Skeletal muscle cell (primary cell): Measurements from ENCODE around the gene SVEP1.
A peak's percentile ranks its signal among the peaks of the same experiment; 100 is the strongest.
"Not testable (repeated sequence)": the region's sequence is repeated elsewhere in the genome, so short reads cannot be mapped to it uniquely, and the experiment has no call there.

Source experiments
- DNase-seq: peaks from one replicate; pipeline ENCODE4 v3.0.0-alpha.2; 2010; ENCODE audit warnings: low read depth
- H3K4me3 ChIP-seq: 2 replicates; pipeline ENCODE4 v1.5.1; 2011; ENCODE audit warnings: low read depth, mild to moderate bottlenecking, control low read depth, low read length, moderate library complexity

Gene SVEP1

GRCh38 chr9:110582156-110582555 is 2.6 kb upstream of the SVEP1 start:
- H3K4me3 ChIP-seq: no peak overlapping the region
- DNase-seq: no peak

- H3K4me3 ChIP-seq: peak overlapping the region; percentile 71
- no peak for DNase-seq
Measured at GRCh38 chr9:110580850-110581249, 1.3 kb upstream of the SVEP1 start.

GRCh38 chr9:110579862-110580219 is 300 bp upstream of the SVEP1 start:
- H3K4me3 ChIP-seq: peak overlapping the region; percentile 71
- no peak for DNase-seq

- peak overlapping the region; percentile 71 for H3K4me3 ChIP-seq
- DNase-seq: no peak
Measured at GRCh38 chr9:110578575-110579033, 937 bp downstream of the SVEP1 start.

GRCh38 chr9:110575945-110576344 is 3.6 kb downstream of the SVEP1 start:
- H3K4me3 ChIP-seq: no peak overlapping the region
- no peak for DNase-seq

- H3K4me3 ChIP-seq: no peak overlapping the region
- DNase-seq: no peak
Measured at GRCh38 chr9:110575169-110575568, 4.4 kb downstream of the SVEP1 start.

GRCh38 chr9:110573305-110573704 is 6.2 kb downstream of the SVEP1 start:
- DNase-seq: no peak
- H3K4me3 ChIP-seq: no peak overlapping the region

- DNase-seq: no peak
- no peak overlapping the region for H3K4me3 ChIP-seq
Measured at GRCh38 chr9:110571801-110572483, 7.6 kb downstream of the SVEP1 start.

- no peak for DNase-seq
- H3K4me3 ChIP-seq: no peak overlapping the region
Measured at GRCh38 chr9:110566156-110566555, 13.4 kb downstream of the SVEP1 start.

GRCh38 chr9:110561826-110562225 is 17.7 kb downstream of the SVEP1 start:
- DNase-seq: no peak
- no peak overlapping the region for H3K4me3 ChIP-seq

GRCh38 chr9:110559869-110560268 is 19.7 kb downstream of the SVEP1 start:
- no peak for DNase-seq

GRCh38 chr9:110555551-110556331 is 23.8 kb downstream of the SVEP1 start:
- no peak overlapping the region for H3K4me3 ChIP-seq
- DNase-seq: peak; percentile 80

More at GRCh38 chr9:110559869-110560268, 19.7 kb downstream of the SVEP1 start:
- no peak overlapping the region for H3K4me3 ChIP-seq

GRCh38 chr9:110546411-110546871 is 33.1 kb downstream of the SVEP1 start:
- DNase-seq: no peak
- H3K4me3 ChIP-seq: no peak overlapping the region

GRCh38 chr9:110545705-110546104 is 33.8 kb downstream of the SVEP1 start:
- H3K4me3 ChIP-seq: no peak overlapping the region
- DNase-seq: no peak

GRCh38 chr9:110543631-110544051 is 35.9 kb downstream of the SVEP1 start:
- no peak for DNase-seq
- H3K4me3 ChIP-seq: no peak overlapping the region

GRCh38 chr9:110541950-110542349 is 37.6 kb downstream of the SVEP1 start:
- H3K4me3 ChIP-seq: no peak overlapping the region
- DNase-seq: no peak

- DNase-seq: no peak
- H3K4me3 ChIP-seq: no peak overlapping the region
Measured at GRCh38 chr9:110538647-110539041, 40.9 kb downstream of the SVEP1 start.

- peak; percentile 74 for DNase-seq
- no peak overlapping the region for H3K4me3 ChIP-seq
Measured at GRCh38 chr9:110537841-110538646, 41.5 kb downstream of the SVEP1 start.

GRCh38 chr9:110536822-110537221 is 42.7 kb downstream of the SVEP1 start:
- no peak overlapping the region for H3K4me3 ChIP-seq
- peak; percentile 84 for DNase-seq

- not testable (repeated sequence) for DNase-seq, H3K4me3 ChIP-seq
Measured at GRCh38 chr9:110534162-110534561, 45.4 kb downstream of the SVEP1 start.
